H1 (cell line): Measurements from ENCODE around the gene ADPRS. TPM values are rescaled to one million over a fixed set of nuclear protein-coding genes. Genes with fewer than 3 reads are reported as not detected.

Experiments
- CTCF ChIA-PET: fragments of 300-600 bp; sonication (Branson Sonifier 250); formaldehyde crosslinking; loops from one replicate; lab custom pipeline; 2021; ENCODE audit not compliant: partially characterized antibody; lab: Charles Lee
- POLR2A ChIA-PET: fragments of 300-600 bp; sonication (Branson Sonifier 250); formaldehyde crosslinking; loops from one replicate; lab custom pipeline; 2021; ENCODE audit warnings: inconsistent platforms; ENCODE audit not compliant: partially characterized antibody; lab: Charles Lee
- DNase-seq, 2 experiments: peaks; one replicate each; pipeline versions ENCODE4 v3.0.0 to v3.0.0-alpha.2; 2010 to 2022; ENCODE audit warnings: low spot score in 2 of 2, low read depth in 1 of 2, mixed read lengths in 1 of 2
- FAIRE-seq: peaks from 2 replicates; lab custom pipeline; 2011; peaks lifted over from hg19 to GRCh38; lab: Jason Lieb, UNC
- H2AFZ ChIP-seq: 2 replicates; pipeline ENCODE4 v1.8.1; 2012; ENCODE audit warnings: low read length, inconsistent platforms
- H2AK5ac ChIP-seq: 2 replicates; pipeline ENCODE4 v1.6.1; 2013; ENCODE audit warnings: low read depth, low read length
- H2BK120ac ChIP-seq: replicated peaks from 2 replicates; pipeline ENCODE3; 2013; ENCODE audit warnings: low read depth, low read length, inconsistent platforms
- H2BK12ac ChIP-seq: 2 replicates; pipeline ENCODE4 v1.6.1; 2013; ENCODE audit warnings: low read depth, low read length
- H2BK15ac ChIP-seq: 2 replicates; pipeline ENCODE4 v1.6.1; 2013; ENCODE audit warnings: low read length
- H2BK20ac ChIP-seq: 2 replicates; pipeline ENCODE4 v1.6.1; 2013; ENCODE audit warnings: low read length
- H2BK5ac ChIP-seq: 2 replicates; pipeline ENCODE4 v1.6.1; 2013; ENCODE audit warnings: low read depth, low read length
- H3K14ac ChIP-seq: 2 replicates; pipeline ENCODE4 v1.6.1; 2013; ENCODE audit warnings: inconsistent platforms; ENCODE audit not compliant: insufficient read length
- H3K18ac ChIP-seq: 2 replicates; pipeline ENCODE4 v1.6.1; 2013; ENCODE audit warnings: low read length; ENCODE audit errors: extremely low read depth
- H3K23ac ChIP-seq: 2 replicates; pipeline ENCODE4 v1.6.1; 2013; ENCODE audit warnings: inconsistent platforms; ENCODE audit not compliant: insufficient read length
- H3K23me2 ChIP-seq: 2 replicates; pipeline ENCODE4 v1.6.1; 2013; ENCODE audit warnings: low read depth, low read length
- H3K27ac ChIP-seq: 2 replicates; pipeline ENCODE4 v1.6.1; 2011; ENCODE audit warnings: low read depth, low read length, inconsistent platforms
- H3K27me3 ChIP-seq, 4 experiments: replicated peaks in 1 of 4; 1 replicate in 1 of 4; 2 replicates in 3 of 4; pipeline versions ENCODE4 v1.6.1 to v1.8.1; 2011 to 2013; ENCODE audit warnings: low read length in 3 of 4, mild to moderate bottlenecking in 3 of 4, inconsistent platforms in 2 of 4, mixed read lengths in 2 of 4, moderate library complexity in 1 of 4; ENCODE audit not compliant: control insufficient read depth in 3 of 4, insufficient read depth in 3 of 4; ENCODE audit errors: extremely low read depth in 1 of 4
- H3K36me3 ChIP-seq, 4 experiments: 2 replicates each; pipeline versions ENCODE4 v1.6.1 to v1.8.1; 2011 to 2013; ENCODE audit warnings: mild to moderate bottlenecking in 4 of 4, low read length in 3 of 4, moderate library complexity in 2 of 4, control low read depth in 1 of 4, inconsistent platforms in 1 of 4; ENCODE audit not compliant: insufficient read depth in 4 of 4, control insufficient read depth in 2 of 4
- H3K4ac ChIP-seq: replicated peaks from 2 replicates; pipeline ENCODE3; 2013; ENCODE audit warnings: low read length, low read depth, mixed read lengths, inconsistent platforms; ENCODE audit not compliant: insufficient read length
- H3K4me1 ChIP-seq, 4 experiments: replicated peaks in 1 of 4; 1 replicate in 1 of 4; 2 replicates in 3 of 4; pipeline versions ENCODE4 v1.6.1 to v1.8.1; 2011 to 2013; ENCODE audit warnings: low read length in 3 of 4, inconsistent platforms in 2 of 4, mixed read lengths in 1 of 4; ENCODE audit not compliant: insufficient read depth in 4 of 4, control insufficient read depth in 3 of 4
- H3K4me2 ChIP-seq, 2 experiments: 2 replicates each; pipeline versions ENCODE4 v1.6.1 to v1.8.1; 2011 to 2013; ENCODE audit warnings: low read depth in 2 of 2, low read length in 2 of 2, control low read depth in 1 of 2, inconsistent platforms in 1 of 2, mild to moderate bottlenecking in 1 of 2; ENCODE audit not compliant: insufficient read depth in 1 of 2
- H3K4me3 ChIP-seq, 4 experiments: fragments of 200-600, 300-600 bp in 1 of 4; sonication (generic), shearing (Covaris generic), sonication (Bioruptor Twin) in 1 of 4; 2 replicates each; pipeline versions ENCODE4 v1.5.1 to v1.8.1; 2011 to 2016; ENCODE audit warnings: low read length in 4 of 4, low read depth in 3 of 4, control low read depth in 2 of 4, inconsistent platforms in 2 of 4, mild to moderate bottlenecking in 2 of 4, mixed read lengths in 1 of 4, moderate library complexity in 1 of 4; ENCODE audit not compliant: insufficient read depth in 2 of 4; ENCODE audit errors: extremely low read depth in 1 of 4
- H3K56ac ChIP-seq: replicated peaks from 2 replicates; pipeline ENCODE3; 2013; ENCODE audit warnings: low read depth, mild to moderate bottlenecking, mixed read lengths, low read length, inconsistent platforms; ENCODE audit not compliant: insufficient read length
- H3K79me1 ChIP-seq: 2 replicates; pipeline ENCODE4 v1.6.1; 2013; ENCODE audit warnings: low read depth, low read length, control low read depth
- H3K79me2 ChIP-seq, 2 experiments: 2 replicates each; pipeline versions ENCODE4 v1.6.1 to v1.8.1; 2012 to 2013; ENCODE audit warnings: low read length in 2 of 2, mild to moderate bottlenecking in 2 of 2, inconsistent platforms in 1 of 2; ENCODE audit not compliant: insufficient read depth in 2 of 2, control insufficient read depth in 1 of 2
- H3K9ac ChIP-seq, 4 experiments: replicated peaks in 1 of 4; 1 replicate in 1 of 4; 2 replicates in 3 of 4; pipeline versions ENCODE4 v1.6.1 to v1.8.1; 2011 to 2013; ENCODE audit warnings: low read depth in 3 of 4, low read length in 3 of 4, control low read depth in 2 of 4, mild to moderate bottlenecking in 2 of 4, moderate library complexity in 2 of 4, inconsistent platforms in 1 of 4; ENCODE audit errors: extremely low read depth in 1 of 4
- H3K9me3 ChIP-seq, 2 experiments: 2 replicates each; pipeline versions ENCODE4 v1.6.1 to v1.8.1; 2012 to 2013; ENCODE audit warnings: mild to moderate bottlenecking in 2 of 2, moderate library complexity in 2 of 2, control low read depth in 1 of 2, inconsistent platforms in 1 of 2, low read depth in 1 of 2, low read length in 1 of 2, mixed read lengths in 1 of 2; ENCODE audit not compliant: insufficient read depth in 2 of 2
- H4K20me1 ChIP-seq, 2 experiments: replicated peaks in 1 of 2; 2 replicates each; pipeline versions ENCODE3 to v1.8.1; 2011 to 2013; ENCODE audit warnings: inconsistent platforms in 2 of 2, low read length in 2 of 2, mild to moderate bottlenecking in 1 of 2; ENCODE audit not compliant: insufficient read depth in 2 of 2, control insufficient read depth in 1 of 2
- H4K5ac ChIP-seq: 2 replicates; pipeline ENCODE4 v1.6.1; 2013; ENCODE audit warnings: low read length, low read depth, mixed read lengths, inconsistent platforms; ENCODE audit not compliant: insufficient read length
- H4K8ac ChIP-seq: 2 replicates; pipeline ENCODE4 v1.8.0; 2013; ENCODE audit warnings: mild to moderate bottlenecking, moderate library complexity, low read length, inconsistent platforms; ENCODE audit not compliant: insufficient read depth; ENCODE audit errors: extremely low read depth
- H4K91ac ChIP-seq: replicated peaks from 2 replicates; pipeline ENCODE3; 2013; ENCODE audit warnings: low read length, mixed read lengths, inconsistent platforms; ENCODE audit not compliant: insufficient read length
- JUN ChIP-seq: IDR thresholded peaks from 2 replicates; pipeline ENCODE4 v1.6.1; 2011; ENCODE audit warnings: low read depth, mild to moderate bottlenecking, improper control_type of control experiment, low read length
- POLR2A ChIP-seq, 2 experiments: IDR thresholded peaks; 1 replicate in 1 of 2; 2 replicates in 1 of 2; pipeline ENCODE4 v1.6.1; 2011; ENCODE audit warnings: low read depth in 2 of 2, low read length in 2 of 2, mild to moderate bottlenecking in 2 of 2; ENCODE audit errors: control extremely low read depth in 1 of 2
- RNF2 ChIP-seq: fragments of 200-900, 300-1000 bp; sonication (generic); IDR thresholded peaks from 2 replicates; pipeline ENCODE4 v1.7.1; 2016; ENCODE audit warnings: borderline replicate concordance, low read depth, mild to moderate bottlenecking, antibody characterized with exemption, low read length; ENCODE audit not compliant: poor library complexity, severe bottlenecking; ENCODE audit errors: missing control alignments
- SIX5 ChIP-seq: IDR thresholded peaks from 2 replicates; pipeline ENCODE4 v1.6.1; 2011; ENCODE audit warnings: mild to moderate bottlenecking, low read depth, low read length
- SRF ChIP-seq: IDR thresholded peaks from 2 replicates; pipeline ENCODE4 v1.6.1; 2011; ENCODE audit warnings: mild to moderate bottlenecking, low read depth, low read length, moderate library complexity
- TAF1 ChIP-seq: IDR thresholded peaks from 2 replicates; pipeline ENCODE4 v1.6.1; 2011; ENCODE audit warnings: mild to moderate bottlenecking, low read depth, low read length
- WGBS, 2 experiments: shearing (Covaris generic) in 1 of 2; methylation state at CpG; one replicate each; pipeline versions ENCODE4 v1.1.6 to v1.1.7; 2013 to 2015; ENCODE audit warnings: low lambda C conversion rate in 2 of 2, mixed read lengths in 2 of 2, inconsistent platforms in 1 of 2, low coverage in 1 of 2, missing lambda C conversion rate in 1 of 2; ENCODE audit not compliant: insufficient replicate concordance in 2 of 2, insufficient coverage in 1 of 2, insufficient read length in 1 of 2; ENCODE audit errors: extremely low coverage in 1 of 2, missing lambda C conversion rate in 1 of 2; 5-methylcytosine and 5-hydroxymethylcytosine counted together
- polyA plus RNA-seq, 7 experiments: library from polyadenylated mRNA; depleted of rRNA in 3 of 7; stranded (reverse) in 5 of 7; unstranded in 2 of 7; fragments of >200 nt in 5 of 7; fragments of 200-250 nt in 2 of 7; gene quantifications; 1 replicate in 5 of 7; 2 replicates in 1 of 7; 4 replicates in 1 of 7; pipeline versions ENCODE4 v1.2.1 to v1.2.3, GENCODE V29; 2011 to 2013; ENCODE audit warnings: missing spikeins in 2 of 7, mixed read lengths in 2 of 7
- total RNA-seq: library from RNA; stranded (reverse); fragmentation: NEBNext Ultra II Directional; extraction: Animal tissue kit (Norgen Biotek cat#: 25700); gene quantifications from 2 replicates; pipeline ENCODE4 v1.2.1, GENCODE V29; 2021

ADPRS gene
- total and polyA plus RNA-seq, 2 of the 8 experiments (the other 6 are each of a cell fraction or from before 2014, with no cell fraction given), result 22.9 to 38.1 TPM

- H2AK5ac ChIP-seq, result peak overlapping the region; percentile 53; the same call in 1 of the 2 replicates
- ChIA-PET POLR2A (interaction anchor here (1.0 kb wide), 1 partner anchor 11 kb away, joined by 3 read pairs; no protein-coding TSS in a partner anchor), CTCF (interaction anchor here (0.6 kb wide), 1 partner anchor 54 kb away, joined by 4 read pairs; no protein-coding TSS in a partner anchor)
- H4K5ac ChIP-seq, result no peak overlapping the region
- H2AFZ ChIP-seq, result no peak overlapping the region
- peak overlapping the region; percentile 40 for H3K56ac ChIP-seq
- DNase-seq (no peak), FAIRE-seq (no peak)
- peaks cover 0 to 5% of the 10 kb centered on the region in 2 experiments for H4K20me1 ChIP-seq
- H2BK12ac ChIP-seq, result peak overlapping the region; percentile 87; the same call in 1 of the 2 replicates
- H4K91ac ChIP-seq, result peak overlapping the region; percentile 79
- TF ChIP-seq SIX5 (no peak), TAF1 (no peak), JUN (no peak), RNF2 (no peak), SRF (no peak), POLR2A (IDR thresholded peaks at IDR 0.05; ENCODE audit: control extremely low read depth in 1 of 2, low read depth in 2 of 2, low read length in 2 of 2) (no peak)
- peak overlapping the region; percentile 72 for H2BK20ac ChIP-seq
- H3K9ac ChIP-seq, result no peak overlapping the region
- no peaks in the 10 kb centered on the region for H3K36me3 ChIP-seq
- peak overlapping the region; percentile 47; the same call in 1 of the 2 replicates for H2BK5ac ChIP-seq
- H3K79me2 ChIP-seq, result no peaks in the 10 kb centered on the region
- no peak overlapping the region for H3K27ac ChIP-seq
- peak overlapping the region; percentile 40 to 78; a peak in 3 of 4 replicates for H3K4me2 ChIP-seq
- no peaks in the 10 kb centered on the region for H3K79me1 ChIP-seq
- 77% methylated on average over 21 of the region's 21 CpGs; no CpG with 5 or more reads in 1 of the 2 experiments for WGBS, 2 experiments
- no peak overlapping the region for H3K14ac ChIP-seq
- H3K23me2 ChIP-seq, result peaks cover 16% of the 10 kb centered on the region; the same call in 1 of the 2 replicates
- H3K4me3 ChIP-seq, result peak overlapping the region in 2 of 4 experiments; percentile 29 to 62; a peak in 2 of 8 replicates
- H3K27me3 ChIP-seq, result peaks cover 16 to 38% (median 30%) of the 10 kb centered on the region in 4 experiments
- peak overlapping the region; percentile 61; the same call in 1 of the 2 replicates for H2BK15ac ChIP-seq
- peaks cover 0 to 11% (median 5%) of the 10 kb centered on the region in 4 experiments; a peak in 5 of 7 replicates for H3K4me1 ChIP-seq
- no peak overlapping the region for H3K23ac ChIP-seq
- H2BK120ac ChIP-seq, result no peak overlapping the region
- H3K18ac ChIP-seq, result 0 out of 2 replicates have a peak overlapping the region, but pooled peaks have one; percentile 90
- H4K8ac ChIP-seq, result peak overlapping the region; percentile 58
- no peaks in the 10 kb centered on the region for H3K9me3 ChIP-seq
- peak overlapping the region; percentile 66 for H3K4ac ChIP-seq
Measured at GRCh38 chr1:36126005-36126716, 37.5 kb downstream of the ADPRS start.
